ENCODE data around the gene CACFD1. TPM values are rescaled to one million over a fixed set of nuclear protein-coding genes. Genes with fewer than 3 reads are reported as not detected.

CACFD1 gene
- total and polyA plus RNA-seq, 2 of the 13 experiments (the other 11 are each of a cell fraction or from before 2014, with no cell fraction given) = 13.8 to 14.6 TPM

GRCh38 chr9:133441571-133441970, 18.2 kb upstream of the CACFD1 start:
- ChIA-PET CTCF (ENCODE audit: low intra/inter-chr PET ratio, low total read pairs) (no interaction called here), POLR2A (no interaction called here)
- TF ChIP-seq BRCA1 (CRISPR knock-in tag; IDR thresholded peaks at IDR 0.05) = no peak
- TF ChIP-seq SP4 (CRISPR knock-in tag; IDR thresholded peaks at IDR 0.05) = no peak
- TF ChIP-seq TBP (CRISPR knock-in tag; IDR thresholded peaks at IDR 0.05) = no peak
- no peak for TF ChIP-seq MED13 (CRISPR knock-in tag; IDR thresholded peaks at IDR 0.05)
- TF ChIP-seq, protein P1, sequence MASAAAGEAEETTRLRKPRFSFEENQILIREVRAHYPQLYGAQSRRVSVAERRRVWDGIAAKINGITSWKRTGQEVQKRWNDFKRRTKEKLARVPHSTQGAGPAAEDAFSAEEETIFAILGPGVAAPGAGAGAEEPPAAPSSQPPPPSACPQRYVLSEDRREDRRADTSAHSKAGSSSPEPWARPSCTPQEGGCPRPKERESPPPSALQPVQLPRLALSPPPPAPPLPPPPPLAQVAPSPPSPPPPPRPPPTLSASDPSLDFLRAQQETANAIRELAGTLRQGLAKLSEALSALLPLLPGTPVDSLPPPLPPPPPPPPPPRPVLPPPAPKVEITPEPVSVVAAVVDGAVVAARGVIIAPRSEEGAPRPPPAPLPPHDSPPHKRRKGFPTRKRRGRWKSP (CRISPR knock-in tag; IDR thresholded peaks at IDR 0.05) = no peak
- no peak for TF ChIP-seq PCBP2 (optimal IDR thresholded peaks at IDR 0.05; ENCODE audit: low read depth, low read length, poor library complexity, severe bottlenecking)
- no peak for TF ChIP-seq ZNF598 (CRISPR knock-in tag; IDR thresholded peaks at IDR 0.05; ENCODE audit: borderline replicate concordance)
- TF ChIP-seq, protein P2, sequence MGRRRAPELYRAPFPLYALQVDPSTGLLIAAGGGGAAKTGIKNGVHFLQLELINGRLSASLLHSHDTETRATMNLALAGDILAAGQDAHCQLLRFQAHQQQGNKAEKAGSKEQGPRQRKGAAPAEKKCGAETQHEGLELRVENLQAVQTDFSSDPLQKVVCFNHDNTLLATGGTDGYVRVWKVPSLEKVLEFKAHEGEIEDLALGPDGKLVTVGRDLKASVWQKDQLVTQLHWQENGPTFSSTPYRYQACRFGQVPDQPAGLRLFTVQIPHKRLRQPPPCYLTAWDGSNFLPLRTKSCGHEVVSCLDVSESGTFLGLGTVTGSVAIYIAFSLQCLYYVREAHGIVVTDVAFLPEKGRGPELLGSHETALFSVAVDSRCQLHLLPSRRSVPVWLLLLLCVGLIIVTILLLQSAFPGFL (CRISPR knock-in tag; IDR thresholded peaks at IDR 0.05) = no peak
- no peak for TF ChIP-seq MAFG (CRISPR knock-in tag; IDR thresholded peaks at IDR 0.05)
- no peak for TF ChIP-seq ZNF17 (CRISPR knock-in tag; IDR thresholded peaks at IDR 0.05)
- H3K9ac ChIP-seq (ENCODE audit: insufficient read depth, low read depth, low read length) = no peak overlapping the region
- H3K4me1 ChIP-seq (ENCODE audit: insufficient read depth, low read length) = no peaks in the 10 kb centered on the region
- DNase-seq (ENCODE audit: low spot score) = no peak
- no peaks in the 10 kb centered on the region for H4K20me1 ChIP-seq (ENCODE audit: insufficient read depth, low read length)
- in situ Hi-C loops (cut with HindIII; ENCODE audit: extremely low pct_ligation_motif_present, low pct_unique_long_range_greater_than_20kb) = no loop called here
- H3K36me3 ChIP-seq (replicated peaks in 1 of 2; ENCODE audit: control insufficient read depth in 1 of 2, insufficient read depth in 2 of 2, low read length in 2 of 2) = no peaks in the 10 kb centered on the region
- H3K27me3 ChIP-seq (ENCODE audit: control insufficient read depth in 1 of 2, insufficient read depth in 2 of 2, low read length in 2 of 2) = peaks cover 5 to 92% of the 10 kb centered on the region in 2 experiments; a peak in 3 of 5 replicates
- H2AFZ ChIP-seq (ENCODE audit: low read length) = no peak overlapping the region
- no peak for FAIRE-seq
- no peaks in the 10 kb centered on the region for H3K9me3 ChIP-seq (ENCODE audit: low read length)
- H3K27ac ChIP-seq (ENCODE audit: extremely low read length, insufficient read depth, low read length) = no peak overlapping the region
- BruUV-seq (replicated peaks) = no TSS peak
- intact Hi-C loops (cut with micrococcal nuclease; ENCODE audit: unreplicated experiment) = no loop called here
- no peak overlapping the region for H3K4me2 ChIP-seq (ENCODE audit: low read depth, low read length)
- 0% methylated on average over 2 of the region's 5 CpGs for WGBS (ENCODE audit: low lambda C conversion rate)
- no peak overlapping the region for H3K4me3 ChIP-seq (replicated peaks in 1 of 3; ENCODE audit: insufficient read depth in 1 of 3, low read depth in 2 of 3, low read length in 3 of 3)
- no peak for ATAC-seq
- H3K79me2 ChIP-seq (ENCODE audit: insufficient read depth, low read length) = no peaks in the 10 kb centered on the region

All from HepG2 (cell line).